Left lung (tissue), 10 donors: Measurements from ENCODE around the gene OGFOD1. TPM values are rescaled to one million over a fixed set of nuclear protein-coding genes. Genes with fewer than 3 reads are reported as not detected.

ENCODE experiments used
- ATAC-seq: fragments of 200-7000 bp; cut with Tn5 transposase; one replicate; pipeline ENCODE4 v1.9.1; 2020; ENCODE audit warnings: moderate library complexity
- DNase-seq, 4 donors: peaks; one replicate each; pipeline ENCODE4 v3.0.0-alpha.2; 2013 to 2020
- H3K27ac ChIP-seq, 2 donors: fragments of 200-600 bp; sonication (generic) in 1 of 2; one replicate each; pipeline versions ENCODE4 v1.5.0 to v1.8.0; 2020 to 2021
- H3K27me3 ChIP-seq, 2 donors: fragments of 200-600 bp; sonication (generic) in 1 of 2; one replicate each; pipeline versions ENCODE4 v1.5.0 to v1.8.0; 2020 to 2021
- H3K36me3 ChIP-seq, 2 donors: fragments of 200-600 bp; sonication (generic) in 1 of 2; one replicate each; pipeline versions ENCODE4 v1.5.0 to v1.8.0; 2020 to 2021
- H3K4me1 ChIP-seq, 2 donors: fragments of 200-600 bp; one replicate each; pipeline ENCODE4 v1.8.0; 2021
- H3K4me3 ChIP-seq, 2 donors: fragments of 200-600 bp; sonication (generic) in 1 of 2; one replicate each; pipeline versions ENCODE4 v1.5.0 to v1.8.0; 2020 to 2021; ENCODE audit warnings: mild to moderate bottlenecking in 1 of 2
- H3K9me3 ChIP-seq, 2 donors: fragments of 200-600 bp; sonication (generic) in 1 of 2; one replicate each; pipeline versions ENCODE4 v1.5.0 to v1.8.0; 2020 to 2021
- CTCF ChIP-seq, 2 donors: fragments of 200-600 bp; sonication (generic) in 1 of 2; IDR thresholded peaks; one replicate each; pipeline versions ENCODE4 v1.5.0 to v1.8.0; 2021; ENCODE audit warnings: antibody characterized with exemption in 2 of 2
- intact Hi-C, 2 donors: fragments of 100-400 bp; cut with DNase I; formaldehyde crosslinking; loops; one replicate each; pipeline versions ENCODE4 v1.11.2 to v1.14.2; 2022
- polyA plus RNA-seq, 6 donors: library from polyadenylated mRNA; unstranded; fragments of 120-200 nt; gene quantifications; one replicate each; pipeline ENCODE4 v1.2.1, GENCODE V29; 2013; ENCODE audit not compliant: insufficient read length in 6 of 6
- total RNA-seq, 2 donors: library from RNA; stranded (reverse); fragmentation: NEBNext Ultra II Directional; extraction: Animal tissue kit (Norgen Biotek cat#: 25700); gene quantifications; one replicate each; pipeline ENCODE4 v1.2.1, GENCODE V29; 2021
- donor health status: DM: no; HTN: yes; CAD: no.
- donor health status: DM: no; HTN: no; CAD: no.

OGFOD1 gene
- total and polyA plus RNA-seq, 8 donors, result 31.1 to 42.2 (median 35.1) TPM

GRCh38 chr16:56457927-56458470 lies 6.6 kb downstream of the OGFOD1 start:
- H3K4me3 ChIP-seq, result no peak overlapping the region
- TF ChIP-seq CTCF (IDR thresholded peaks at IDR 0.05), result no peak
- ATAC-seq (no peak), DNase-seq (no peak)
- H3K4me1 ChIP-seq, result peaks cover 0 to 4% of the 10 kb centered on the region in 2 donors
- peaks cover 0 to 92% of the 10 kb centered on the region in 2 donors for H3K36me3 ChIP-seq
- H3K27ac ChIP-seq, result no peak overlapping the region
- no peaks in the 10 kb centered on the region for H3K9me3 ChIP-seq
- no peaks in the 10 kb centered on the region for H3K27me3 ChIP-seq
- intact Hi-C loops, result no loop called here

- ATAC-seq (no peak), DNase-seq (no peak)
- TF ChIP-seq CTCF (IDR thresholded peaks at IDR 0.05), result no peak
- no peak overlapping the region for H3K27ac ChIP-seq
- no peaks in the 10 kb centered on the region for H3K27me3 ChIP-seq
- intact Hi-C loops, result no loop called here
- H3K4me1 ChIP-seq, result no peaks in the 10 kb centered on the region
- no peaks in the 10 kb centered on the region for H3K9me3 ChIP-seq
- H3K4me3 ChIP-seq, result no peak overlapping the region
- H3K36me3 ChIP-seq, result peaks cover 0 to 94% of the 10 kb centered on the region in 2 donors
Observed at GRCh38 chr16:56460101-56460500, 8.7 kb downstream of the OGFOD1 start.

GRCh38 chr16:56462064-56462796 lies 10.9 kb downstream of the OGFOD1 start:
- no peak for ATAC-seq
- Histone ChIP-seq H3K4me1 (no peaks in the 10 kb centered on the region), H3K4me3 (no peak overlapping the region), H3K36me3 (peaks cover 0 to 94% of the 10 kb centered on the region in 2 donors), H3K27me3 (no peaks in the 10 kb centered on the region), H3K27ac (no peak overlapping the region), H3K9me3 (no peaks in the 10 kb centered on the region)
- no peak for DNase-seq
- no peak for TF ChIP-seq CTCF (IDR thresholded peaks at IDR 0.05)
- intact Hi-C loops, result no loop called here

- H3K4me3 ChIP-seq, result no peak overlapping the region
- DNase-seq, result no peak
- no peaks in the 10 kb centered on the region for H3K4me1 ChIP-seq
- no peaks in the 10 kb centered on the region for H3K27me3 ChIP-seq
- H3K36me3 ChIP-seq, result peaks cover 0 to 94% of the 10 kb centered on the region in 2 donors
- H3K9me3 ChIP-seq, result no peaks in the 10 kb centered on the region
- TF ChIP-seq CTCF (IDR thresholded peaks at IDR 0.05), result no peak
- no peak for ATAC-seq
- H3K27ac ChIP-seq, result no peak overlapping the region
- intact Hi-C loops, result no loop called here
Observed at GRCh38 chr16:56463153-56463552, 11.8 kb downstream of the OGFOD1 start.

GRCh38 chr16:56466344-56466743 lies 15.0 kb downstream of the OGFOD1 start:
- Histone ChIP-seq H3K4me1 (no peaks in the 10 kb centered on the region), H3K9me3 (no peaks in the 10 kb centered on the region), H3K36me3 (peaks cover 0 to 97% of the 10 kb centered on the region in 2 donors), H3K27me3 (no peaks in the 10 kb centered on the region), H3K4me3 (no peak overlapping the region), H3K27ac (no peak overlapping the region)
- intact Hi-C loops, result no loop called here
- no peak for ATAC-seq
- no peak for TF ChIP-seq CTCF (IDR thresholded peaks at IDR 0.05)
- DNase-seq, result no peak
